ENCODE data around the gene ST6GALNAC3.

ST6GALNAC3 gene

DNA sequence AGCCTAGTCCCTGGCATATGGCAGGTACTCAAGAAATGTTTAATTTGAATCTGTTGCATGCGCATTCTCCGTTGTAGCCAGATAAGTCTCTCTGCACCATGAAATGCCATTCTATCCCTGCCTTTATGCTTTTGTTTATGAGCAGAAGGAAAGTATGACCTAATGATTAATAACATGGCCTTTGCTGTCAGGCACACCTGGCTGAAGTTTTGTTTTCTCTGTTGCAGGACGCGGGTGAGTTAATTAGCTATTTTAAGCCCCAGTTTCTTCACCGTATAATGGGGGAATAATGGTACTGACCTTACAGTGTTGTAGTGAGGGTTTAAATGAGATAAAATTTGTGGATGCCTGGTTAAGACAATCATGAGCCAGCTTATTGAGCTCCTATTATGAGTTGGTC, 87.7 kb downstream of the ST6GALNAC3 start (continued):
- TF ChIP-seq HIC1 (tag by site-specific recombination; IDR thresholded peaks at IDR 0.05) (no peak), BCL11B (tag by site-specific recombination; IDR thresholded peaks at IDR 0.05; ENCODE audit: low read depth) (no peak), KLF8 (tag by site-specific recombination; IDR thresholded peaks at IDR 0.05) (no peak), ZNF600 (tag by site-specific recombination; IDR thresholded peaks at IDR 0.05) (no peak)
- TF ChIP-seq, protein P1, sequence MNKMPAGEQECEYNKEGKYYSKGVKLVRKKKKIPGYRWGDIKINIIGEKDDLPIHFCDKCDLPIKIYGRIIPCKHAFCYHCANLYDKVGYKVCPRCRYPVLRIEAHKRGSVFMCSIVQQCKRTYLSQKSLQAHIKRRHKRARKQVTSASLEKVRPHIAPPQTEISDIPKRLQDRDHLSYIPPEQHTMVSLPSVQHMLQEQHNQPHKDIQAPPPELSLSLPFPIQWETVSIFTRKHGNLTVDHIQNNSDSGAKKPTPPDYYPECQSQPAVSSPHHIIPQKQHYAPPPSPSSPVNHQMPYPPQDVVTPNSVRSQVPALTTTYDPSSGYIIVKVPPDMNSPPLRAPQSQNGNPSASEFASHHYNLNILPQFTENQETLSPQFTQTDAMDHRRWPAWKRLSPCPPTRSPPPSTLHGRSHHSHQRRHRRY (tag by site-specific recombination; IDR thresholded peaks at IDR 0.05) = no peak
- TF ChIP-seq, protein P2, sequence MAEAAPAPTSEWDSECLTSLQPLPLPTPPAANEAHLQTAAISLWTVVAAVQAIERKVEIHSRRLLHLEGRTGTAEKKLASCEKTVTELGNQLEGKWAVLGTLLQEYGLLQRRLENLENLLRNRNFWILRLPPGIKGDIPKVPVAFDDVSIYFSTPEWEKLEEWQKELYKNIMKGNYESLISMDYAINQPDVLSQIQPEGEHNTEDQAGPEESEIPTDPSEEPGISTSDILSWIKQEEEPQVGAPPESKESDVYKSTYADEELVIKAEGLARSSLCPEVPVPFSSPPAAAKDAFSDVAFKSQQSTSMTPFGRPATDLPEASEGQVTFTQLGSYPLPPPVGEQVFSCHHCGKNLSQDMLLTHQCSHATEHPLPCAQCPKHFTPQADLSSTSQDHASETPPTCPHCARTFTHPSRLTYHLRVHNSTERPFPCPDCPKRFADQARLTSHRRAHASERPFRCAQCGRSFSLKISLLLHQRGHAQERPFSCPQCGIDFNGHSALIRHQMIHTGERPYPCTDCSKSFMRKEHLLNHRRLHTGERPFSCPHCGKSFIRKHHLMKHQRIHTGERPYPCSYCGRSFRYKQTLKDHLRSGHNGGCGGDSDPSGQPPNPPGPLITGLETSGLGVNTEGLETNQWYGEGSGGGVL (tag by site-specific recombination; IDR thresholded peaks at IDR 0.05) = no peak

DNA sequence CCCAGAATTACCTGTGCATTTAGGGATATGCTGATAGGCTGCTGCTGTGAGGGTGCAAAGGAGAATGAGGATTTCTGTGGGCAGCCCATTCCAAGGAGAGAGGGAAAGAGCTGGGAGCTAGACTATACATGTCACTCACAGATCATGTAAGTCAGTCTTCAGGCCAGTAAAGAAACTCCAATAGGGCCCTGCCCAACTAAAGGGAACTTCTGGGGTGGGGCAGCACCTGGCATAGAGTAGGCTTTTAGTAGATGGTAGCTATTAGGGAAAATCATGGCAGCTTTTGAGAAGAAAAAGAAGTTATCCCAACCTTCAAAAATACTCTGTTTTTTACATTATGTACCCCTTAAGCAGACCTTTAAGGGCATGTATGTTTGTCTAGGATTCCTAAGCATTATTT, 89.6 kb downstream of the ST6GALNAC3 start:
- TF ChIP-seq GLI4 (tag by site-specific recombination; IDR thresholded peaks at IDR 0.05) (no peak), ZNF776 (tag by site-specific recombination; IDR thresholded peaks at IDR 0.05; ENCODE audit: borderline replicate concordance) (no peak), ZNF830 (tag by site-specific recombination; IDR thresholded peaks at IDR 0.05; ENCODE audit: low read depth) (no peak), ZNF76 (tag by site-specific recombination; IDR thresholded peaks at IDR 0.05; ENCODE audit: borderline replicate concordance, low read depth) (no peak), ZNF175 (tag by site-specific recombination; IDR thresholded peaks at IDR 0.05) (no peak), GLI2 (tag by site-specific recombination; IDR thresholded peaks at IDR 0.05; ENCODE audit: borderline replicate concordance, low read depth) (no peak), ZFP41 (tag by site-specific recombination; IDR thresholded peaks at IDR 0.05; ENCODE audit: borderline replicate concordance) (no peak), ZNF211 (tag by site-specific recombination; IDR thresholded peaks at IDR 0.05; ENCODE audit: low read depth) (no peak), ZNF366 (tag by site-specific recombination; conservative IDR thresholded peaks at IDR 0.05) (no peak), ZNF16 (tag by site-specific recombination; IDR thresholded peaks at IDR 0.05; ENCODE audit: low read depth) (no peak), ZBTB48 (tag by site-specific recombination; IDR thresholded peaks at IDR 0.05) (no peak), ZNF555 (tag by site-specific recombination; conservative IDR thresholded peaks at IDR 0.05) (no peak), ZNF2 (tag by site-specific recombination; IDR thresholded peaks at IDR 0.05) (no peak)
- TF ChIP-seq, protein P3, sequence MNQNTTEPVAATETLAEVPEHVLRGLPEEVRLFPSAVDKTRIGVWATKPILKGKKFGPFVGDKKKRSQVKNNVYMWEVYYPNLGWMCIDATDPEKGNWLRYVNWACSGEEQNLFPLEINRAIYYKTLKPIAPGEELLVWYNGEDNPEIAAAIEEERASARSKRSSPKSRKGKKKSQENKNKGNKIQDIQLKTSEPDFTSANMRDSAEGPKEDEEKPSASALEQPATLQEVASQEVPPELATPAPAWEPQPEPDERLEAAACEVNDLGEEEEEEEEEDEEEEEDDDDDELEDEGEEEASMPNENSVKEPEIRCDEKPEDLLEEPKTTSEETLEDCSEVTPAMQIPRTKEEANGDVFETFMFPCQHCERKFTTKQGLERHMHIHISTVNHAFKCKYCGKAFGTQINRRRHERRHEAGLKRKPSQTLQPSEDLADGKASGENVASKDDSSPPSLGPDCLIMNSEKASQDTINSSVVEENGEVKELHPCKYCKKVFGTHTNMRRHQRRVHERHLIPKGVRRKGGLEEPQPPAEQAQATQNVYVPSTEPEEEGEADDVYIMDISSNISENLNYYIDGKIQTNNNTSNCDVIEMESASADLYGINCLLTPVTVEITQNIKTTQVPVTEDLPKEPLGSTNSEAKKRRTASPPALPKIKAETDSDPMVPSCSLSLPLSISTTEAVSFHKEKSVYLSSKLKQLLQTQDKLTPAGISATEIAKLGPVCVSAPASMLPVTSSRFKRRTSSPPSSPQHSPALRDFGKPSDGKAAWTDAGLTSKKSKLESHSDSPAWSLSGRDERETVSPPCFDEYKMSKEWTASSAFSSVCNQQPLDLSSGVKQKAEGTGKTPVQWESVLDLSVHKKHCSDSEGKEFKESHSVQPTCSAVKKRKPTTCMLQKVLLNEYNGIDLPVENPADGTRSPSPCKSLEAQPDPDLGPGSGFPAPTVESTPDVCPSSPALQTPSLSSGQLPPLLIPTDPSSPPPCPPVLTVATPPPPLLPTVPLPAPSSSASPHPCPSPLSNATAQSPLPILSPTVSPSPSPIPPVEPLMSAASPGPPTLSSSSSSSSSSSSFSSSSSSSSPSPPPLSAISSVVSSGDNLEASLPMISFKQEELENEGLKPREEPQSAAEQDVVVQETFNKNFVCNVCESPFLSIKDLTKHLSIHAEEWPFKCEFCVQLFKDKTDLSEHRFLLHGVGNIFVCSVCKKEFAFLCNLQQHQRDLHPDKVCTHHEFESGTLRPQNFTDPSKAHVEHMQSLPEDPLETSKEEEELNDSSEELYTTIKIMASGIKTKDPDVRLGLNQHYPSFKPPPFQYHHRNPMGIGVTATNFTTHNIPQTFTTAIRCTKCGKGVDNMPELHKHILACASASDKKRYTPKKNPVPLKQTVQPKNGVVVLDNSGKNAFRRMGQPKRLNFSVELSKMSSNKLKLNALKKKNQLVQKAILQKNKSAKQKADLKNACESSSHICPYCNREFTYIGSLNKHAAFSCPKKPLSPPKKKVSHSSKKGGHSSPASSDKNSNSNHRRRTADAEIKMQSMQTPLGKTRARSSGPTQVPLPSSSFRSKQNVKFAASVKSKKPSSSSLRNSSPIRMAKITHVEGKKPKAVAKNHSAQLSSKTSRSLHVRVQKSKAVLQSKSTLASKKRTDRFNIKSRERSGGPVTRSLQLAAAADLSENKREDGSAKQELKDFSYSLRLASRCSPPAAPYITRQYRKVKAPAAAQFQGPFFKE (tag by site-specific recombination; IDR thresholded peaks at IDR 0.05; ENCODE audit: borderline replicate concordance) = no peak
- TF ChIP-seq, protein P4, sequence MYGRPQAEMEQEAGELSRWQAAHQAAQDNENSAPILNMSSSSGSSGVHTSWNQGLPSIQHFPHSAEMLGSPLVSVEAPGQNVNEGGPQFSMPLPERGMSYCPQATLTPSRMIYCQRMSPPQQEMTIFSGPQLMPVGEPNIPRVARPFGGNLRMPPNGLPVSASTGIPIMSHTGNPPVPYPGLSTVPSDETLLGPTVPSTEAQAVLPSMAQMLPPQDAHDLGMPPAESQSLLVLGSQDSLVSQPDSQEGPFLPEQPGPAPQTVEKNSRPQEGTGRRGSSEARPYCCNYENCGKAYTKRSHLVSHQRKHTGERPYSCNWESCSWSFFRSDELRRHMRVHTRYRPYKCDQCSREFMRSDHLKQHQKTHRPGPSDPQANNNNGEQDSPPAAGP (tag by site-specific recombination; IDR thresholded peaks at IDR 0.05) = no peak
- Histone ChIP-seq H3K4me3 (ENCODE audit: low read depth, low read length) (no peak overlapping the region), H3K27ac (ENCODE audit: extremely low read depth, low read depth, low read length) (no peak overlapping the region), H3K36me3 (ENCODE audit: control insufficient read depth in 2 of 2, insufficient read depth in 1 of 2, low read length in 2 of 2) (no peaks in the 10 kb centered on the region), H3K9me3 (ENCODE audit: control insufficient read depth, insufficient read depth, low read depth, low read length) (no peaks in the 10 kb centered on the region), H3K4me1 (ENCODE audit: control insufficient read depth, insufficient read depth, low read length) (no peaks in the 10 kb centered on the region)
- ChIA-PET POLR2A (no interaction called here), CTCF (interaction anchor here (2.9 kb wide), 1 partner anchor 10 kb away, joined by 10 read pairs; no protein-coding TSS in a partner anchor)

Data from HEK293 (cell line).